K562 (cell line): ENCODE results near the gene ALDH8A1. TPM values are rescaled to one million over a fixed set of nuclear protein-coding genes. Genes with fewer than 3 reads are reported as not detected.

Experiments
- ARID2 ChIP-seq: fragments of 450-650 bp; IDR thresholded peaks from 2 replicates; pipeline ENCODE4 v1.6.1; 2017; ENCODE audit warnings: antibody characterized with exemption, mild to moderate bottlenecking
- CREB5 ChIP-seq: fragments of 250-450 bp; sonication (Bioruptor Pico); IDR thresholded peaks from 2 replicates; pipeline ENCODE4 v1.5.0; 2020; ENCODE audit warnings: mild to moderate bottlenecking
- E2F1 ChIP-seq: sonication (generic); formaldehyde crosslinking; IDR thresholded peaks from 2 replicates; pipeline ENCODE4 v1.8.1; 2023; ENCODE audit warnings: mild to moderate bottlenecking, missing genetic modification reagents, moderate library complexity
- ETS2 ChIP-seq: IDR thresholded peaks from 2 replicates; pipeline ENCODE4 v1.6.1; 2016; ENCODE audit warnings: borderline replicate concordance, missing genetic modification characterization, mild to moderate bottlenecking, moderate library complexity, missing compliant biosample characterization; ENCODE audit not compliant: poor library complexity, severe bottlenecking
- HMG20B ChIP-seq: fragments of 250-450 bp; sonication (Bioruptor Pico); IDR thresholded peaks from 2 replicates; pipeline ENCODE4 v1.5.0; 2021; ENCODE audit warnings: mild to moderate bottlenecking
- KAT2B ChIP-seq: IDR thresholded peaks from one replicate; pipeline ENCODE4 v1.6.1; 2012; ENCODE audit warnings: low read depth, mild to moderate bottlenecking, control low read depth, inconsistent platforms, low read length, moderate library complexity
- MCM2 ChIP-seq: fragments of 450-650 bp; IDR thresholded peaks from 2 replicates; pipeline ENCODE4 v1.6.1; 2017; ENCODE audit warnings: low read depth, mild to moderate bottlenecking
- NCOA2 ChIP-seq, 2 experiments: fragments of 450-650 bp; IDR thresholded peaks; 2 replicates each; pipeline ENCODE4 v1.6.1; 2018; ENCODE audit warnings: mild to moderate bottlenecking in 2 of 2, moderate library complexity in 1 of 2; ENCODE audit not compliant: partially characterized antibody in 2 of 2
- PRDM10 ChIP-seq: fragments of 450-650 bp; IDR thresholded peaks from 2 replicates; pipeline ENCODE4 v1.6.1; 2018; ENCODE audit not compliant: partially characterized antibody
- PTBP1 ChIP-seq: fragments of 200-400 bp; formaldehyde crosslinking; IDR thresholded peaks from 2 replicates; pipeline ENCODE4 v1.6.1; 2017; ENCODE audit warnings: low read depth, low read length
- STAT6 ChIP-seq: sonication (generic); formaldehyde crosslinking; IDR thresholded peaks from 2 replicates; pipeline ENCODE4 v1.8.1; 2023; ENCODE audit warnings: mild to moderate bottlenecking, missing genetic modification reagents
- ZBTB2 ChIP-seq: fragments of 450-650 bp; IDR thresholded peaks from 2 replicates; pipeline ENCODE4 v1.6.1; 2016; ENCODE audit warnings: antibody characterized with exemption
- ZKSCAN8 ChIP-seq: fragments of 200-800 bp; sonication (Bioruptor generic); IDR thresholded peaks from 2 replicates; pipeline ENCODE4 v1.6.1; 2016; ENCODE audit warnings: missing genetic modification characterization, missing compliant biosample characterization
- ZNF639 ChIP-seq, 2 experiments: fragments of 200-800 bp in 1 of 2; sonication (Bioruptor generic) in 1 of 2; sonication (generic) in 1 of 2; formaldehyde crosslinking in 1 of 2; IDR thresholded peaks in 1 of 2; conservative IDR thresholded peaks in 1 of 2; 2 replicates each; pipeline versions ENCODE4 v1.5.0 to v1.6.1; 2016 to 2020; ENCODE audit warnings: missing compliant biosample characterization in 1 of 2, missing genetic modification characterization in 1 of 2, missing genetic modification reagents in 1 of 2
- polyA plus RNA-seq, 8 experiments: library from polyadenylated mRNA; depleted of rRNA in 4 of 8; stranded (reverse) in 5 of 8; unstranded in 3 of 8; fragments of >200 nt; fragmentation: Nextera tagmentation in 2 of 8; fragmentation: Illumina TruSeq in 1 of 8; extraction: Ambion mirVana in 2 of 8; extraction: Trizol in 1 of 8; gene quantifications; 2 replicates each; pipeline versions ENCODE4 v1.2.1 to v1.2.3, GENCODE V29; 2011 to 2014; ENCODE audit warnings: inconsistent platforms in 1 of 8, missing spikeins in 1 of 8
- total RNA-seq, 7 experiments: library from RNA; depleted of rRNA in 6 of 7; stranded (reverse); fragments of >200 nt in 6 of 7; fragmentation: Illumina TruSeq in 2 of 7; extraction: Trizol in 2 of 7; gene quantifications; 2 replicates each; pipeline versions ENCODE4 v1.2.1 to v1.2.3, GENCODE V29; 2011 to 2021; ENCODE audit warnings: low replicate concordance in 1 of 7

ALDH8A1 gene
- total and polyA plus RNA-seq, 9 of the 15 experiments (the other 6 are each of a cell fraction or from before 2014, with no cell fraction given): 0.03 to 0.18 (median 0.04) TPM; not detected in 2

- no peak for TF ChIP-seq ARID2
- no peak for TF ChIP-seq NCOA2 (IDR thresholded peaks at IDR 0.05; ENCODE audit: partially characterized antibody in 2 of 2)
- TF ChIP-seq ZBTB2: peak; percentile 66; the same call in 1 of the 2 replicates
- TF ChIP-seq ZNF639 (CRISPR knock-in tag; conservative IDR thresholded peaks at IDR 0.05 in 1 of 2, IDR thresholded peaks at IDR 0.05 in 1 of 2): 0 out of 4 replicates have a peak, but pooled peaks of 1 of the 2 experiments have one; percentile 57
- TF ChIP-seq E2F1: no peak
- TF ChIP-seq PRDM10: peak; percentile 45
- no peak for TF ChIP-seq STAT6 (CRISPR knock-in tag)
- no peak for TF ChIP-seq MCM2
- TF ChIP-seq HMG20B (CRISPR knock-in tag): no peak
- TF ChIP-seq ETS2 (tag): no peak
- TF ChIP-seq CREB5 (CRISPR knock-in tag): no peak
- TF ChIP-seq KAT2B: no peak
- no peak for TF ChIP-seq PTBP1
- TF ChIP-seq ZKSCAN8 (CRISPR knock-in tag): 0 out of 2 replicates have a peak, but pooled peaks have one; percentile 37
Observed at GRCh38 chr6:134980846-134981245, 30.9 kb upstream of the ALDH8A1 start (continued).
